Lung (tissue), 16 donors: ENCODE results near the gene IMP3. TPM values are rescaled to one million over a fixed set of nuclear protein-coding genes. Genes with fewer than 3 reads are reported as not detected.
"Not testable (repeated sequence)": the region's sequence is repeated elsewhere in the genome, so short reads cannot be mapped to it uniquely, and the experiment has no call there.

ENCODE experiments used
- ATAC-seq: fragments of 200-7000 bp; cut with Tn5 transposase; one replicate; pipeline ENCODE4 v1.9.1; 2020; ENCODE audit warnings: moderate number of reproducible peaks; ENCODE audit not compliant: insufficient read depth, low FRiP score
- DNase-seq, 3 donors: peaks; one replicate each; pipeline ENCODE4 v3.0.0-alpha.2; 2013 to 2017
- H3K27ac ChIP-seq, 2 donors: one replicate each; pipeline ENCODE4 v1.5.1; 2013; ENCODE audit warnings: mild to moderate bottlenecking in 2 of 2, moderate library complexity in 2 of 2, control low read depth in 1 of 2, inconsistent platforms in 1 of 2, low read depth in 1 of 2, low read length in 1 of 2
- H3K27me3 ChIP-seq, 3 donors: one replicate each; pipeline ENCODE4 v1.5.1; 2013; ENCODE audit warnings: low read length in 2 of 3; ENCODE audit not compliant: control insufficient read depth in 3 of 3, insufficient read depth in 3 of 3
- H3K36me3 ChIP-seq, 4 donors: one replicate each; pipeline ENCODE4 v1.5.1; 2013; ENCODE audit warnings: low read length in 4 of 4, mild to moderate bottlenecking in 1 of 4, moderate library complexity in 1 of 4; ENCODE audit not compliant: control insufficient read depth in 4 of 4, insufficient read depth in 4 of 4
- H3K4me1 ChIP-seq, 5 donors: one replicate each; pipeline ENCODE4 v1.5.1; 2013; ENCODE audit warnings: low read length in 5 of 5, mild to moderate bottlenecking in 2 of 5, moderate library complexity in 1 of 5; ENCODE audit not compliant: control insufficient read depth in 5 of 5, insufficient read depth in 5 of 5
- H3K4me3 ChIP-seq: one replicate; pipeline ENCODE4 v1.5.1; 2013; ENCODE audit warnings: mild to moderate bottlenecking, control low read depth, moderate library complexity
- H3K9ac ChIP-seq, 2 donors: one replicate each; pipeline ENCODE4 v1.5.1; 2013; ENCODE audit warnings: low read length in 2 of 2, control low read depth in 1 of 2; ENCODE audit not compliant: insufficient read depth in 1 of 2
- H3K9me3 ChIP-seq, 4 donors: one replicate each; pipeline ENCODE4 v1.5.1; 2013; ENCODE audit warnings: low read length in 3 of 4, mild to moderate bottlenecking in 1 of 4, moderate library complexity in 1 of 4; ENCODE audit not compliant: control insufficient read depth in 4 of 4, insufficient read depth in 3 of 4
- CTCF ChIP-seq: IDR thresholded peaks from 2 replicates; pipeline ENCODE4 v1.5.1; 2012; ENCODE audit warnings: mild to moderate bottlenecking; ENCODE audit errors: control extremely low read depth, extremely low read depth
- WGBS, 2 donors: extraction: QIAGEN DNeasy Blood & Tissue Kit; methylation state at CpG; one replicate each; pipeline ENCODE4 v1.1.7; 2013; 5-methylcytosine and 5-hydroxymethylcytosine counted together
- long read RNA-seq, 5 donors: transcript quantifications; one replicate each; lab custom pipeline, GENCODE V29; 2026
- polyA plus RNA-seq, 2 donors: library from polyadenylated mRNA; stranded (reverse); fragments of 200-250 nt; gene quantifications; one replicate each; pipeline ENCODE4 v1.2.1, GENCODE V29; 2013
- total RNA-seq, 2 donors: library from RNA; depleted of rRNA in 1 of 2; stranded (reverse); fragments of >200 nt in 1 of 2; gene quantifications; one replicate each; pipeline ENCODE4 v1.2.1, GENCODE V29; 2014 to 2021
- donor health status: control.
- donor health status: control.
- donor health status: Bipolar disorder and iron deficiency.
- donor health status: healthy.
- donor health status: DM: yes; HTN: yes; CAD: no.

The IMP3 gene
- total RNA-seq: 10 to 100 TPM; 34.2 to 66.8 TPM
- 10 to 100 TPM; 73.4 to 78.4 TPM for polyA plus RNA-seq
- long read RNA-seq, donor 1, transcript IMP3-202 (1 exons, 1,237 nt): major isoform, 83 of 93 reads
- long read RNA-seq, donor 1, partial matches to known transcripts: 10 of 93 reads
- long read RNA-seq, donor 1, other reads (novel, unspliced or antisense): 0 of 93 reads
- long read RNA-seq, donor 2, transcript IMP3-202 (1 exons, 1,237 nt): major isoform, 38 of 38 reads
- long read RNA-seq, donor 2, partial matches to known transcripts: 0 of 38 reads
- long read RNA-seq, donor 2, other reads (novel, unspliced or antisense): 0 of 38 reads
- long read RNA-seq, donor 3, transcript IMP3-202 (1 exons, 1,237 nt): major isoform, 42 of 42 reads
- long read RNA-seq, donor 3, partial matches to known transcripts: 0 of 42 reads
- long read RNA-seq, donor 3, other reads (novel, unspliced or antisense): 0 of 42 reads
- long read RNA-seq, donor 4, transcript IMP3-202 (1 exons, 1,237 nt): major isoform, 41 of 51 reads
- long read RNA-seq, donor 4, partial matches to known transcripts: 10 of 51 reads
- long read RNA-seq, donor 4, other reads (novel, unspliced or antisense): 0 of 51 reads
- long read RNA-seq, donor 5, transcript IMP3-202 (1 exons, 1,237 nt): major isoform, 75 of 86 reads
- long read RNA-seq, donor 5, partial matches to known transcripts: 11 of 86 reads
- long read RNA-seq, donor 5, other reads (novel, unspliced or antisense): 0 of 86 reads

- Histone ChIP-seq H3K27me3 (no peaks in the 10 kb centered on the region), H3K9ac (peak within 1 kb of the TSS; percentile 69 to 90), H3K27ac (peak within 1 kb of the TSS; percentile 97 to 98), H3K4me1 (peaks cover 3 to 28% (median 10%) of the 10 kb centered on the region in 5 donors), H3K36me3 (peaks cover 0 to 5% (median 2%) of the 10 kb centered on the region in 4 donors), H3K4me3 (peak within 1 kb of the TSS; percentile 92), H3K9me3 (no peaks in the 10 kb centered on the region)
- no peak for TF ChIP-seq CTCF
- peak; percentile 96 to 99 (median 99) for DNase-seq
- WGBS, 2 donors: 0% methylated on average over 80 to 83 of the region's 83 CpGs
- ATAC-seq: peak; percentile 98
Observed at GRCh38 chr15:75639709-75640482, at the start of gene IMP3. IMP3 (minus strand) TSS chr15:75640224; CDS start chr15:75640168, 56 bp downstream.

DNA sequence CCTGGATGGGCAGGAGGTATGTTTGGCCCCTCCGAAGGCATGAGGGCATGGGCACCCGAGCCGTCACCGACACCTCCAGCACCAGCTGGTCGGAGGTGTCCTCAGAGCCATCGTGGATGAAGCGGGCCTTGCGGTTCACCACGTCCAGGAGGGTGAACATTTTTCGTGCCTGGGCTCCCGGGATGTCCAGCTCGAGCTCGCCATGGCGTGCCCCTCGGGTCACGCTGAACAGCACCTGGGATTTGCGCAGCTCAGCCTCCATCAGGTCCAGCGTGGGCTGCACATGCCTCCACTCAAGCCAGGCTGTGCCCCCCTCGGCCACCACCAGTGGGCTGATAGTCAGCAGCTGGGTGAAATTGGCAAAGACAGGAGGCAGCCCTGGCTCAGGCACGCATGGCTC, 49.4 kb upstream of the IMP3 start:
- ATAC-seq, H3K9me3 ChIP-seq, DNase-seq, H3K27ac ChIP-seq, H3K27me3 ChIP-seq, H3K36me3 ChIP-seq, H3K9ac ChIP-seq, H3K4me3 ChIP-seq: not testable (repeated sequence)
- WGBS, 2 donors: 91 to 94% methylated on average over 20 of the region's 20 CpGs
- H3K4me1 ChIP-seq: peaks cover 0 to 11% (median 9%) of the 10 kb centered on the region in 5 donors

GRCh38 chr15:75688831-75689230, 48.8 kb upstream of the IMP3 start:
- Histone ChIP-seq H3K36me3 (peaks cover 0 to 8% (median 5%) of the 10 kb centered on the region in 4 donors), H3K27ac (no peak overlapping the region), H3K4me3 (no peak overlapping the region), H3K27me3 (no peaks in the 10 kb centered on the region), H3K9ac (no peak overlapping the region), H3K4me1 (peaks cover 0 to 5% (median 4%) of the 10 kb centered on the region in 5 donors), H3K9me3 (no peaks in the 10 kb centered on the region)
- ATAC-seq (no peak), DNase-seq (no peak)
- TF ChIP-seq CTCF: no peak
- 96 to 97% methylated on average over 21 to 26 of the region's 26 CpGs for WGBS, 2 donors

DNA sequence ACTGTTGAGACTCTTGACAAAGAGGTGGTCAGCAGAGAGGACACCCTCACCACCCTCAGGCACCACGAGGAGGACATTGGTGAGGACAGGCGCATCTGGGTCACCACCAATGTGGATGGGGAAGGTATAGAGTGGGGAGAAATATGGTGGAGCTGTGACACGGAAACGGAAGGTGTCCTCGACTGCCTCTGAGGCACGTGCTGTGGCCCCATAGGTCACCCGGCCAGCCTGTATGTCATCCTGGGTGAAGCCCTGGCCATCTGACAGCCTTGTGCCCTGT, 48.2 kb upstream of the IMP3 start:
- H3K27me3 ChIP-seq: no peaks in the 10 kb centered on the region
- peaks cover 0 to 8% (median 5%) of the 10 kb centered on the region in 4 donors for H3K36me3 ChIP-seq
- H3K27ac ChIP-seq: no peak overlapping the region
- H3K4me3 ChIP-seq: no peak overlapping the region
- H3K4me1 ChIP-seq: no peaks in the 10 kb centered on the region
- no peak for TF ChIP-seq CTCF
- DNase-seq (no peak), ATAC-seq (no peak)
- WGBS, 2 donors: 93% methylated on average over 7 of the region's 7 CpGs
- H3K9me3 ChIP-seq: no peaks in the 10 kb centered on the region
- no peak overlapping the region for H3K9ac ChIP-seq
